ENCODE measurements around the gene EEF1B2. TPM values are rescaled to one million over a fixed set of nuclear protein-coding genes. Genes with fewer than 3 reads are reported as not detected.
"Not testable (repeated sequence)": the region's sequence is repeated elsewhere in the genome, so short reads cannot be mapped to it uniquely, and the experiment has no call there.

The EEF1B2 gene
- total RNA-seq, 2 donors from 2014 or later, result 1,092 to 1,125 TPM

DNA sequence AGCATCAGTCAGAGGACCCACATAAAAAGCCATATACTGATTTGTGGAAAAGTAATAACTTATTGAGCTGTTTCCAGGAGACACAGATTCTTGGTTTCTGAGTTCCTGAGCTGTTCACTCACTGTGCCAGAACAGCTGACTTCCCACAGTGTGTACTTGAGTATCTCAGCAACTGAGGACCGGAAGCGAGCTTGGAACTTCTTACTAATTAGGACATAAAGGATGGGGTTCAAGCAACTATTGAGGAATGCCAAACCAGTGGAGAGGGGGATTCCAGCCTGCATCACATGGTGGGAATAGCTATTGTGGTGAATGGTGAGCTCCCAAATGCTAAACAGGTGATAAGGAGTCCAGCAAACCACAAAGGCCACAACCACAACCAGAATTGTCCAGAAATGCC is 16.4 kb downstream of the EEF1B2 start:
- no peaks in the 10 kb centered on the region for H3K4me1 Mint-ChIP-seq (ENCODE audit: low read depth)
- ATAC-seq (replicated peaks in 1 of 2) (no peak), DNase-seq (no peak)
- no peak overlapping the region for H3K27ac Mint-ChIP-seq
- H3K9me3 Mint-ChIP-seq, result no peaks in the 10 kb centered on the region
- no peaks in the 10 kb centered on the region for H3K27me3 Mint-ChIP-seq (ENCODE audit: low read depth)
- no peak overlapping the region for H3K4me3 Mint-ChIP-seq
- no peaks in the 10 kb centered on the region for H3K36me3 Mint-ChIP-seq (ENCODE audit: insufficient read depth in 2 of 2)

DNA sequence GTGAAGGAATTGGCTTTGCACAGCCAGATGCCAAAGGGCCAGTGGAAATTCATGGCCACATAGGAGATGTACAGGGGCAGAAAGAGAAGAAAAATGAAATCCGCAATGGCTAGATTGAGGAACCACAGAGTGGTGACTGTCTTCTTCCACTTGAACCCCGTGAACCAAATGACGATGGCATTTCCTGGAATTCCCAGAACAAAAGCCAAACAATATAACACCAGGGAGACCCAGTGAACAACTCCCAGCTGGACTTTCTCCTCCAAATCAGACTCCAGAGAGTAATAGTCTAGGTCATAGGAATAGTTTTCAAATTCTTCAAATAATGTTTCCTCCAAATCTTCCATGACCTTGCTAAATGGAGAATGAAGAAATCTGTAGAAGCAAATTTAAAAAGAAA is 17.2 kb downstream of the EEF1B2 start:
- Mint-ChIP-seq H3K9me3 (no peaks in the 10 kb centered on the region), H3K27ac (no peak overlapping the region), H3K4me1 (ENCODE audit: low read depth) (no peaks in the 10 kb centered on the region), H3K36me3 (ENCODE audit: insufficient read depth in 2 of 2) (no peaks in the 10 kb centered on the region), H3K27me3 (ENCODE audit: low read depth) (no peaks in the 10 kb centered on the region), H3K4me3 (no peak overlapping the region)
- no peak for DNase-seq
- ATAC-seq (replicated peaks in 1 of 2), result no peak

DNA sequence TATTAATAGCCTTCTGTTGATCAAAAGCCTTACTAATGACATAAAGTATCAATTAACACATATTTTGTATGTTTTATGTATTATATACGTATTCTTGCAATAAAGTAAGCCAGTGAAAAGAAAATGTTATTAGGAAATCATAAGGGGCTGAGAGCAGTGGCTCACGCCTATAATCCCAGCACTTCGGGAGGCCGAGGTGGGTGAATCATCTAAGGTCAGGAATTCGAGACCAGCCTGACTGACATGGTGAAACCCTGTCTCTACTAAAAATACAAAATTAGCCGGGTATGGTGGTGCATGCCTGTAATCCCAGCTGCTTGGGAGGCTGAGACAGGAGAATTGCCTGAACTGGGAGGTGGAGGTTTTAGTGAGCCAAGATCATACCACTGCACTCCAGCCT is 21.8 kb downstream of the EEF1B2 start:
- not testable (repeated sequence) for H3K27ac Mint-ChIP-seq; ATAC-seq (replicated peaks in 1 of 2); H3K4me1 Mint-ChIP-seq (ENCODE audit: low read depth); H3K4me3 Mint-ChIP-seq; H3K9me3 Mint-ChIP-seq; H3K36me3 Mint-ChIP-seq (ENCODE audit: insufficient read depth in 2 of 2); H3K27me3 Mint-ChIP-seq (ENCODE audit: low read depth); DNase-seq

DNA sequence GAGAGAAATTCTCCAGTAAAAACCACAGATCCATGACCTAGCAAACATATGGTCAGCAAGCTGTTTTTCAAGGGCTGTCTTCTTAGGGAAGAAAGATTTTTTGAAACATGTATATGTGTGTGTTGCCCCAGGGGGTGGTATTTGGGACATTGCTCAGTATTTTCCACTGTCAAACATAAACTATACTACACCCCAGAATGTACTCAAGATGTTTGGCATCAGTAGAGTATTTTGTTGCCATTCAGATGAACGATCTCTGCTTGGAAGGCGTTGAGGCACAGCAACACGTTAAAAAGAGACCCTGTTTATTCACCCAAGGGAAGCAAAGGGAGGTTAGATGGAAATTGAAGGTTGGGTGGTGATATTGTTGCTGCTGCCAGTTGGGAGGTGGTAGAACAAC is 30.0 kb downstream of the EEF1B2 start:
- H3K4me3 Mint-ChIP-seq, result no peak overlapping the region
- no peak for ATAC-seq (replicated peaks in 1 of 2)
- no peaks in the 10 kb centered on the region for H3K4me1 Mint-ChIP-seq (ENCODE audit: low read depth)
- H3K27ac Mint-ChIP-seq, result no peak overlapping the region
- no peaks in the 10 kb centered on the region for H3K36me3 Mint-ChIP-seq (ENCODE audit: insufficient read depth in 2 of 2)
- H3K27me3 Mint-ChIP-seq (ENCODE audit: low read depth), result peaks cover 25% of the 10 kb centered on the region
- no peaks in the 10 kb centered on the region for H3K9me3 Mint-ChIP-seq
- no peak for DNase-seq

DNA sequence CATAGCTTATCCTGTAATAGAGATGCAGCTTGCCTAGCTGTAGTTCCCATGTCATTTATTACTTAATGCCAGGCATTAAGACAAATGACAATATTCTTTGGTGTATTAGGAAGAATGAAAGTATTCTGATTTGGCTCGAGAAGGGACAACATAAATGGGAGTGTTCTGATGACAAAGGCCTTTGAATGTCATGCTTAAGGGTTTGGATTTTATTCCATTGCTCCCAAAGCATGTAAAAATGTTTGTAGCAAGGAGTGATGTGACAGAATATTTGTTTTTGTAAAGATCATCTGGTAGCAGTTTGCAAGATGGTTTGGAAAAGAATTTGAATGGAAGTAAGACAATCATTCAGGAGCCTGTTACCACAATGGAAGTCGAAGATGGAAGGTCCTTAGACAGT is 30.4 kb downstream of the EEF1B2 start:
- H3K27me3 Mint-ChIP-seq (ENCODE audit: low read depth), result peaks cover 25% of the 10 kb centered on the region
- no peaks in the 10 kb centered on the region for H3K36me3 Mint-ChIP-seq (ENCODE audit: insufficient read depth in 2 of 2)
- H3K27ac Mint-ChIP-seq, result no peak overlapping the region
- H3K9me3 Mint-ChIP-seq, result no peaks in the 10 kb centered on the region
- H3K4me3 Mint-ChIP-seq, result no peak overlapping the region
- DNase-seq (no peak), ATAC-seq (replicated peaks in 1 of 2) (no peak)
- H3K4me1 Mint-ChIP-seq (ENCODE audit: low read depth), result no peaks in the 10 kb centered on the region

DNA sequence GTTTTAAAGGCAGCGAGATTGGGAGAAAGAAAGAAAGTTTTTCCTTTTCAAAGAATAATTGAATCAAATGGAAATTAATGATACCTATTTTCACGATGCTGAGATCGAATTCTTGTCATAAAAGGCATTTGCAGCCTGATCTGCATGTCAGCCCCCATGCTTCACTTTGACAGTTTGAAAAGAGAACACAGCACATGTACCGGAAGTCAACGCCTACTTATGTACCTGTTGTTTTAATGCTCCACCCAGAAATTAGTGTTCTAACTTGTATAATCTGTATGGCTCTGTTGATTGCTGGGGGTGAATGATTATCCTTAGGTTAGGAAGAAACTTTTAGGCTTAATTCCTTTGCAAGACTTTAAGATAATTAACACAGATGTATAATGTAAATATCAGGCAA is 31.0 kb downstream of the EEF1B2 start:
- Mint-ChIP-seq H3K27ac (no peak overlapping the region), H3K36me3 (ENCODE audit: insufficient read depth in 2 of 2) (no peaks in the 10 kb centered on the region), H3K4me1 (ENCODE audit: low read depth) (no peaks in the 10 kb centered on the region), H3K4me3 (no peak overlapping the region), H3K27me3 (ENCODE audit: low read depth) (peaks cover 25% of the 10 kb centered on the region), H3K9me3 (no peaks in the 10 kb centered on the region)
- no peak for ATAC-seq (replicated peaks in 1 of 2)
- no peak for DNase-seq

DNA sequence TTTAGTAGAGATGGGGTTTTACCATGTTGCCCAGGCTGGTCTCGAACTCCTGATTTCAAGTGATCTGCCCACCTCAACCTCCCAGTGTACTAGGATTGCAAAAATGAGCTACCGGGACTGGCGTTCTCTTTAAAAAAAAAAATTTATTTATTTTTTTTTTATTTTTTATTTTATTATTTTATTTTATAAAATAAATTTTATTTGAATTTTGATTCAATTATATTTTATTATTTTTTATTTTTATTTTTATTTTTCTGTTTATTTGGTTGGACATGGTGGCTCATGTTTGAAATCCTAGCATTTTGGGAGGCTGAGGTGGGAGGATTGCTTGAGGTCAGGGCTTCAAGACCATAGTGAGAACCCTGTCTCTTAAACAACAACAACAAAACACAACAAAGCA is 32.5 kb downstream of the EEF1B2 start:
- no peak for ATAC-seq (replicated peaks in 1 of 2)
- no peaks in the 10 kb centered on the region for H3K9me3 Mint-ChIP-seq
- H3K4me1 Mint-ChIP-seq (ENCODE audit: low read depth), result no peaks in the 10 kb centered on the region
- no peak overlapping the region for H3K4me3 Mint-ChIP-seq
- peaks cover 25% of the 10 kb centered on the region for H3K27me3 Mint-ChIP-seq (ENCODE audit: low read depth)
- no peak overlapping the region for H3K27ac Mint-ChIP-seq
- no peak for DNase-seq
- H3K36me3 Mint-ChIP-seq (ENCODE audit: insufficient read depth in 2 of 2), result no peaks in the 10 kb centered on the region

DNA sequence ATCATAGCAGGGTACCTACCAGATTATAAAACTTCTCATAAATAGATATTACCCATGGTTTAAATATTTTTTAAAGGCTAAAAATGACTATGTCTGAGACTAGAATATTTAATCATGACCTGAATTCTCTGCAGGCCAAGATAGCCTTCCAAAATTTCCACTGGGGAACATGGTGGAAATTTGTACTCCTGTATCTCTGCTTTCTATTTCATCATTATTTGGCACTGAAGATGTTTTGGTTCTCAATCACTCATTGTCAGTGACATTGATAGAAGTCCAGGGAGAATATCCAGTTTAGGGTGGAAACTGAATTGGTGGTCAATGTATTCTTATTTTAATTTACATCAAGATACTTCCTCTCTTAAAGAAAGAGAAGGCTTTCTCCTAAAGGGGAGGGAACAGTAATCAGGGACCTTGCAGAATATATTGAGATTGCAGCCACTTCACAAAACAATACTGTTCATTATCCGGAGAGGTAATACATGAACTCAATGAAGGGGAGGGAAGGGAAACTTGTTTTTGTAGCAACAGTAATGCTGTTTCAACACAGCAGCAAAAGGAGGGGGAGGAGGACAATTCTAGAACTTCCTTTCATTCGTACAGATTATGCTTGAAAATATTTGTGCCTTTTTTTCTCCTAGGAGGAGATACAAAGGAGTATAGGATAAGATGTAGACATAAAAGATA is 34.1 kb downstream of the EEF1B2 start:
- ATAC-seq (replicated peaks in 1 of 2) (no peak), DNase-seq (no peak)
- Mint-ChIP-seq H3K4me1 (ENCODE audit: low read depth) (no peaks in the 10 kb centered on the region), H3K27me3 (ENCODE audit: low read depth) (peaks cover 23% of the 10 kb centered on the region), H3K27ac (no peak overlapping the region), H3K9me3 (no peaks in the 10 kb centered on the region), H3K4me3 (no peak overlapping the region), H3K36me3 (ENCODE audit: insufficient read depth in 2 of 2) (no peaks in the 10 kb centered on the region)

DNA sequence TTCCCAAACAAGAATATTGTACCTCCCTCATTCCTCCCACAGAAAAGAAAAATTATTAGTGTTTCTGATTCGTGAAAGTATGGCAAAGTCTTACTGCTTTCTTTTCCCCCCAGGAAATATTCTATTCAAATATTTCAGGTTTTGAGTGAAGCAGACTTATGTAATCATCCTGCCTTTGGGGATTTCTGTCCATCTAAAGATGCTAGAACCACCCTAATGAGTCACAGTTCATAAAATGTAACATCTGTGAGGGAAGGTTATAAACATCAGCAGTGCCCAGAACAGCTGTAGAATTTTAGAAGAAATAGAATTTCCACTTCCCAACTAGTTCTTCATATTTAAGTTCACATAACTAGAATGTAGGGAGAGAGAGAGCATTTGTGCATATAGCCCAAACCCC is 39.0 kb downstream of the EEF1B2 start:
- no peak for DNase-seq
- no peaks in the 10 kb centered on the region for H3K36me3 Mint-ChIP-seq (ENCODE audit: insufficient read depth in 2 of 2)
- peaks cover 18% of the 10 kb centered on the region for H3K27me3 Mint-ChIP-seq (ENCODE audit: low read depth)
- no peak for ATAC-seq (replicated peaks in 1 of 2)
- H3K4me1 Mint-ChIP-seq (ENCODE audit: low read depth), result no peaks in the 10 kb centered on the region
- H3K4me3 Mint-ChIP-seq, result no peak overlapping the region
- no peaks in the 10 kb centered on the region for H3K9me3 Mint-ChIP-seq
- H3K27ac Mint-ChIP-seq, result no peak overlapping the region

DNA sequence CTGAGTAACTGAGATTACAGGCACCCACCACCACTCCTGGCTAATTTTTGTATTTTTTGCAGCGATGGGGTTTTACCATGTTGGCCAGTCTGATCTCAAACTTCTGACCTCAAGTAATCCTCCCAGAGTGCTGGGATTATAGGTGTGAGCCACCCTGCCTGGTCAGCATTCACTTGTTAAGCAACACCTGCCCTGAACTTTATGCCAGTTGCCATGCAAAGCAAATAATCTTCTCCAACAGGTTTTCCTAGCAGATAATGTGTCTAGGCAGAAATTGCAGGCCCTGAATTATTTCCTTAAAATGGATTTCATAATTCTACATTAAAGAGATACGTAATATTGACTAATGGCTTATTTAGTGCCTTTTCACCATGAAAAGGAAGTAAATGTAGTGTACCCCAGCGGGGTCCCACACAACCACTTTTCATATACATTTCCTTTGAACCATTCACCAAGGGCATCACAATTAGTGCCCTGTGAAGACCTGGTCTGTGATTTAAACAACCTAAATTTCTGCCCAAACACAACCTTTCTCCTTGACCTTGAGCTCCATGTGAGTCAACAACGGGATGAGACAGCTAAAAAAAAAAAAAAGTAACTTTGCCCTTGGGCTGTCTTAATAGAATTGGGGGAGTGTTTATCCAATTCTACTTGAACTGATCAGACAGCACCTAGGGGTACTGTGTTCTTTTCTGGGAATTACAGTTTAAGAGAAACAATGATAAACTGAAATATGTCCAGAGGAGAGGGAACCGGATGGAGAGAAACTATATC is 41.6 kb downstream of the EEF1B2 start:
- no peak for DNase-seq
- Mint-ChIP-seq H3K4me3 (no peak overlapping the region), H3K36me3 (ENCODE audit: insufficient read depth in 2 of 2) (no peaks in the 10 kb centered on the region), H3K27me3 (ENCODE audit: low read depth) (peaks cover 16% of the 10 kb centered on the region), H3K27ac (no peak overlapping the region), H3K4me1 (ENCODE audit: low read depth) (no peaks in the 10 kb centered on the region), H3K9me3 (no peaks in the 10 kb centered on the region)
- ATAC-seq (replicated peaks in 1 of 2), result no peak

DNA sequence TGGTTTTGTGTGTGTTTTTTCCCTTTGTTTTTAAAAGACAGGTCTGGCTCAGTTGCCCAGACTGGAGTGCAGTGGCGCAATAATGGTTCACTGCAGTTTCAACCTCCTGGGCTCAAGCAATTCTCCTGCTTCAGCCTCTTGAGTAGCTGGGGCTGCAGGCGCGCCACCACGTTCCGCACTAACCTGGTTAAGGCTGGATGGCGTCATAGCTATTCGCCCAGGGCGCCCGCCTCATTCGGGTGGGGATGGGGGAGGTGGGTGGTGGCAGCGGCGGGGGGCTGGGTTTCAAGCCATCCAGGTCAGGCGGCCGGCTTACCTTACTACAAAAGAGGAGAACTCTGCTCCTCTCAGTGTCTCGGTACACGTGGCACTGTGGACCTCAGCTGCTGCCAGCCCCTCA is 42.8 kb downstream of the EEF1B2 start:
- Mint-ChIP-seq H3K27ac (no peak overlapping the region), H3K36me3 (ENCODE audit: insufficient read depth in 2 of 2) (no peaks in the 10 kb centered on the region), H3K4me1 (ENCODE audit: low read depth) (no peaks in the 10 kb centered on the region), H3K27me3 (ENCODE audit: low read depth) (peaks cover 16% of the 10 kb centered on the region), H3K9me3 (no peaks in the 10 kb centered on the region), H3K4me3 (no peak overlapping the region)
- no peak for ATAC-seq (replicated peaks in 1 of 2)
- no peak for DNase-seq

DNA sequence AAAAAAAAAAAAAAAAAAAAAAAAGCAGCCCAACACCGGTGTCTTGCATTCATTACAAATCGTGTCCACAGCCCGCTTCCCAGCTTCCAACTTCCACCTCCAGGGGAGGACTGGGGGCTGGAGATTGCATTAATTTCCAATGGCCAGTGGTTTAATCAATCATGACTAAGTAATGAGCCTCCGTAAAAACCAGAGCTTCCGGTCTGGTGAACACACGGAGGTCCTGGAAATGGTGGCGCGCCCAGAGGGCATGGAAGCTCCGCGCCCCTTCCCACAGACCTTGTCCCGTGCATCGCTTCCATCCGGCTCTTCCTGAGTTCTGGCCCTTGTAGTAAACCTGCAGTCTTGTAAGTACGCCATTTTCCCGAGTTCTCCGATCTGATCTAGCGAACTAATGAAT is 43.6 kb downstream of the EEF1B2 start:
- Mint-ChIP-seq H3K4me3 (no peak overlapping the region), H3K27me3 (ENCODE audit: low read depth) (peaks cover 16% of the 10 kb centered on the region)

DNA sequence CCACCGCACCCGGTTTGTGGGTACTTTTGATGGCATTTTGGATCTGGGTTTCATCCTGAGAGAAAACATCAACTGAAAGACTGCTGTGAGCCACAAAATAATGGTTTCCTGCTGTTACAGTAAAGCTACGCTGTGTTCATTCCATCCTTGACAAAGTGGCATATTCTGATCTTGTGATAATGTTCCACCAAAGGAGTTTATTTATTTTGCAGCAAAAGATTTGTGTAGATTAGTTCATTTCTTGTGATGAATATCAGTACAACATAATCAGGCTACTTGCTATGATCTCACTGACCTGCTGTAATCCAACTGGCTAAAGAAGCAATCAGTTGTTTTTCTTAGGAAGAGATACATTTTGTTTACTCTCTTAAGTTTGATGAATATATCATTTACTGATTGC is 45.0 kb downstream of the EEF1B2 start:
- peaks cover 16% of the 10 kb centered on the region for H3K27me3 Mint-ChIP-seq (ENCODE audit: low read depth)
- no peaks in the 10 kb centered on the region for H3K9me3 Mint-ChIP-seq
- H3K4me1 Mint-ChIP-seq (ENCODE audit: low read depth), result no peaks in the 10 kb centered on the region
- ATAC-seq (replicated peaks in 1 of 2) (no peak), DNase-seq (no peak)
- H3K4me3 Mint-ChIP-seq, result no peak overlapping the region
- H3K36me3 Mint-ChIP-seq (ENCODE audit: insufficient read depth in 2 of 2), result no peaks in the 10 kb centered on the region
- no peak overlapping the region for H3K27ac Mint-ChIP-seq

More for the DNA sequence above, 43.6 kb downstream of the EEF1B2 start:
- Mint-ChIP-seq H3K4me1 (ENCODE audit: low read depth) (no peaks in the 10 kb centered on the region), H3K27ac (no peak overlapping the region), H3K9me3 (no peaks in the 10 kb centered on the region), H3K36me3 (ENCODE audit: insufficient read depth in 2 of 2) (no peaks in the 10 kb centered on the region)
- no peak for DNase-seq
- ATAC-seq (replicated peaks in 1 of 2), result no peak

DNA sequence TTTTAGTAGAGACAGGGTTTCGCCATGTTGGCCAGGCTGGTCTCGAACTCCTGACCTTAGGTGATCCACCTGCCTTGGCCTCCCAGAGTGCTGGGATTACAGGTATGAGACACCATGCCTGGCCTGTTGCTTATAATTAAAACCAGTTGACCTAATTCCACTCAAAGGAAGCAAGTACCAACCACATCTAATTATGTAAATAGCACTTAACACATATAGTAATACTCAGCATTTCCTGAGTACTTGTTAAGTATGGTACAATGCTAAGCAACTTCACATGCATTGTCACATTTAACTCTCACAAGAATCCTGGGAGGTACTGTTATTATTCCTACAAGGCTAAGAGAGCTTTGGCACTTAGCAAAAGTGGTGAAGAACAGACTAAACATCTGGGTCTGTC is 47.6 kb downstream of the EEF1B2 start:
- DNase-seq; H3K27ac Mint-ChIP-seq; H3K4me3 Mint-ChIP-seq; H3K36me3 Mint-ChIP-seq (ENCODE audit: insufficient read depth in 2 of 2); H3K27me3 Mint-ChIP-seq (ENCODE audit: low read depth); ATAC-seq (replicated peaks in 1 of 2); H3K9me3 Mint-ChIP-seq; H3K4me1 Mint-ChIP-seq (ENCODE audit: low read depth): not testable (repeated sequence)

Data from activated T-cell treated with anti-CD3 and anti-CD28 coated beads, Interleukin-2, amount 50 U/mL, for 72 hours (primary cell).